Activated naive CD4-positive, alpha-beta T cell treated with anti-CD3 and anti-CD28 coated beads, Interleukin-2, amount 50 U/mL, for 24 hours (primary cell): ENCODE results near the gene SUDS3.

ENCODE experiments used
- H3K27ac Mint-ChIP-seq: one replicate; pipeline ENCODE4 v1.8.0; 2021; ENCODE audit warnings: mild to moderate bottlenecking, mixed read lengths
- H3K27me3 Mint-ChIP-seq: one replicate; pipeline ENCODE4 v1.8.0; 2021; ENCODE audit warnings: mixed read lengths
- H3K36me3 Mint-ChIP-seq: one replicate; pipeline ENCODE4 v1.8.0; 2021; ENCODE audit warnings: mixed read lengths
- H3K4me1 Mint-ChIP-seq: one replicate; pipeline ENCODE4 v1.8.0; 2021; ENCODE audit warnings: mixed read lengths
- H3K4me3 Mint-ChIP-seq: one replicate; pipeline ENCODE4 v1.8.0; 2021; ENCODE audit warnings: mild to moderate bottlenecking, mixed read lengths
- H3K9me3 Mint-ChIP-seq: one replicate; pipeline ENCODE4 v1.8.0; 2021; ENCODE audit warnings: mixed read lengths

SUDS3 gene

GRCh38 chr12:118439068-118439467 lies 62.7 kb downstream of the SUDS3 start:
- Mint-ChIP-seq H3K27ac (no peak overlapping the region), H3K4me3 (no peak overlapping the region), H3K9me3 (no peaks in the 10 kb centered on the region), H3K4me1 (no peaks in the 10 kb centered on the region), H3K27me3 (peaks cover 8% of the 10 kb centered on the region), H3K36me3 (peaks cover 3% of the 10 kb centered on the region)

- H3K4me1 Mint-ChIP-seq: no peaks in the 10 kb centered on the region
- no peaks in the 10 kb centered on the region for H3K36me3 Mint-ChIP-seq
- H3K27ac Mint-ChIP-seq: no peak overlapping the region
- H3K4me3 Mint-ChIP-seq: no peak overlapping the region
- peaks cover 5% of the 10 kb centered on the region for H3K27me3 Mint-ChIP-seq
- H3K9me3 Mint-ChIP-seq: no peaks in the 10 kb centered on the region
Measured at GRCh38 chr12:118446247-118446646, 69.9 kb downstream of the SUDS3 start.

GRCh38 chr12:118447181-118447580 lies 70.8 kb downstream of the SUDS3 start:
- Mint-ChIP-seq H3K4me3 (no peak overlapping the region), H3K27ac (no peak overlapping the region), H3K27me3 (peaks cover 7% of the 10 kb centered on the region), H3K36me3 (no peaks in the 10 kb centered on the region), H3K9me3 (no peaks in the 10 kb centered on the region), H3K4me1 (no peaks in the 10 kb centered on the region)

GRCh38 chr12:118448341-118448740 lies 72.0 kb downstream of the SUDS3 start:
- H3K27ac Mint-ChIP-seq: no peak overlapping the region
- H3K9me3 Mint-ChIP-seq: no peaks in the 10 kb centered on the region
- H3K27me3 Mint-ChIP-seq: peaks cover 10% of the 10 kb centered on the region
- no peak overlapping the region for H3K4me3 Mint-ChIP-seq
- no peaks in the 10 kb centered on the region for H3K36me3 Mint-ChIP-seq
- H3K4me1 Mint-ChIP-seq: no peaks in the 10 kb centered on the region

- H3K27ac Mint-ChIP-seq: no peak overlapping the region
- peaks cover 4% of the 10 kb centered on the region for H3K9me3 Mint-ChIP-seq
- no peaks in the 10 kb centered on the region for H3K36me3 Mint-ChIP-seq
- peaks cover 10% of the 10 kb centered on the region for H3K27me3 Mint-ChIP-seq
- H3K4me3 Mint-ChIP-seq: no peak overlapping the region
- no peaks in the 10 kb centered on the region for H3K4me1 Mint-ChIP-seq
Measured at GRCh38 chr12:118455327-118455726, 79.0 kb downstream of the SUDS3 start.

GRCh38 chr12:118456741-118457140 lies 80.4 kb downstream of the SUDS3 start:
- H3K9me3 Mint-ChIP-seq: peaks cover 10% of the 10 kb centered on the region
- no peak overlapping the region for H3K4me3 Mint-ChIP-seq
- no peak overlapping the region for H3K27ac Mint-ChIP-seq
- no peaks in the 10 kb centered on the region for H3K36me3 Mint-ChIP-seq
- H3K4me1 Mint-ChIP-seq: no peaks in the 10 kb centered on the region
- H3K27me3 Mint-ChIP-seq: peaks cover 7% of the 10 kb centered on the region

DNA sequence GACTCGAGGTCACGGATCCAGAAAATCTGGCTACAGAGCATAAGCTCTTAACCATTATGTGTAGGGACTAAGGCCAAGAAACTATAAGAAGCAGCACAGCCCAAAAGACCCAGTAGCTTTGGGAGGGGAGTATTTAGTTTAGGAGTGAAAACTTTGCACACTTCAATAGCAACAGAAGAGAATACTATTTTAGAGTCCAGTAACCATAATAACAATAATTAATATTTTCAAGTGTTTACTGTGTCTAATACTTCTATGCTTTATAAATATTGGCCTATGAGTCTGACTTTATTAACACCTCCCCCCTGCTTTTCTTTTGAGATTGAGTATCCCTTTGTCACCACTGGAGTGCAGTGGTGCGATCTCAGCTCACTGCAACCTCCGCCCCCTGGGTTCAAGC lies 82.8 kb downstream of the SUDS3 start:
- Mint-ChIP-seq H3K36me3 (no peaks in the 10 kb centered on the region), H3K9me3 (peaks cover 10% of the 10 kb centered on the region), H3K27ac (no peak overlapping the region), H3K27me3 (peaks cover 3% of the 10 kb centered on the region), H3K4me1 (no peaks in the 10 kb centered on the region), H3K4me3 (no peak overlapping the region)

DNA sequence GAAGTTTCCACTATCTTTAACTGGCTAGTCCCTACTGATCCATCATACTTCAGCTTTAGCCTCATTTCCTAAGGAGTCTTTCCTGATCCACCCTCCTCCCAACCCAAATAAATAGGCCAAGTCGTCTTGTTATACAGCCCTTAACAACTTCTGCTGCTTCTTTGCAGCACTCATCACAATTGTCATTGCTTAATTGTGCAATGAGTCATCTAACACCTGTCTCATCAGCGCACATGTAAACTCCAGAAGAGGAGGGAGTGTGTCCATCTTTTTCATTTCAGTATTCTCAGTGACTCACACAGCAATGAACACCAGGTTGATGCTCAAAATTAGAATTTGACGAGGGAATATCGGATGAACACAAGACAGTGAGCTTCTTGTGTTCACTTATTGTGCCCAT lies 87.3 kb downstream of the SUDS3 start:
- H3K27ac Mint-ChIP-seq: no peak overlapping the region
- peaks cover 2% of the 10 kb centered on the region for H3K27me3 Mint-ChIP-seq
- no peak overlapping the region for H3K4me3 Mint-ChIP-seq
- H3K9me3 Mint-ChIP-seq: peaks cover 10% of the 10 kb centered on the region
- no peaks in the 10 kb centered on the region for H3K4me1 Mint-ChIP-seq
- no peaks in the 10 kb centered on the region for H3K36me3 Mint-ChIP-seq

DNA sequence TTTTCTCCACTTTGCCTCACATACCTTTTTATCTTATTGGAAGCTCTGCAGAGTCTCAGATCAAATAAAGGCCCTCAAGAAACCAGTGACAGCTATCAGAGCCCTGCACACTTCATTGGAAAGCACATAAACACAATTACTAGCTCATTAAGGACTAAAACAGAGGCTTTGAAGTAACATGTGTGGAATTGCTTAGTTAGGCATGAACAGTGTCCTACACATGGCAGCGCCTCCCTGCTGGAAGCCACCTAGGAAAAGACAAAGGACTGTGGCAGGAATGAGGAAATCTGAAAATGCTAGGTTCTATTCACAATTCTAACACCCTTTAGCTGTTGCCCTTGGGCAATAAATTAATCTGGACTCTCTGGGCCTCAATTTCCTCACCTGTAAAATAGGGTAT lies 89.4 kb downstream of the SUDS3 start:
- Mint-ChIP-seq H3K27ac (no peak overlapping the region), H3K27me3 (peaks cover 2% of the 10 kb centered on the region), H3K4me3 (no peak overlapping the region), H3K9me3 (peaks cover 3% of the 10 kb centered on the region), H3K4me1 (no peaks in the 10 kb centered on the region), H3K36me3 (no peaks in the 10 kb centered on the region)
